ENCODE measurements around the gene ZBTB17. TPM values are rescaled to one million over a fixed set of nuclear protein-coding genes. Genes with fewer than 3 reads are reported as not detected.

Gene ZBTB17
- total RNA-seq, 1 donor from 2014 or later: 86.9 TPM

DNA sequence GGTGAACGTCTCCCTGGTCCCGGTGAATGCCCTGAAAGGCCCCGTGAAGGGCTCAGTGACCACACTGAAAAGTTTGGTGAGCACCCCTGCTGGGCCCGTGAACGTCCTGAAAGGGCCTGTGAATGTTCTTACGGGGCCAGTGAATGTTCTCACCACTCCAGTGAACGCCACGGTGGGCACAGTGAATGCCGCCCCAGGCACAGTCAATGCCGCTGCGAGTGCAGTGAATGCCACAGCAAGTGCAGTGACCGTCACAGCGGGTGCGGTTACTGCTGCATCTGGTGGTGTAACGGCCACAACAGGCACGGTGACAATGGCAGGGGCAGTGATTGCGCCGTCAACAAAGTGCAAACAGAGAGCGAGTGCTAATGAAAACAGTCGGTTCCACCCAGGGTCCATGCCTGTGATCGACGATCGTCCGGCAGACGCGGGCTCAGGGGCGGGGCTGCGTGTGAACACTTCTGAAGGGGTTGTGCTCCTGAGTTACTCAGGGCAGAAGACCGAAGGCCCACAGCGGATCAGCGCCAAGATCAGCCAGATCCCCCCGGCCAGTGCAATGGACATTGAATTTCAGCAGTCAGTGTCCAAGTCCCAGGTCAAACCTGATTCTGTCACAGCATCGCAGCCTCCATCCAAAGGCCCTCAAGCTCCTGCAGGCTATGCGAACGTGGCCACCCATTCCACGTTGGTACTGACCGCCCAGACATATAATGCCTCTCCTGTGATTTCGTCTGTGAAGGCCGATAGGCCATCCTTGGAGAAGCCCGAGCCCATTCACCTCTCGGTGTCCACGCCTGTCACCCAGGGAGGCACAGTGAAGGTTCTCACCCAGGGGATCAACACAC lies 41.5 kb downstream of the ZBTB17 start:
- no peak for DNase-seq
- Mint-ChIP-seq H3K27ac (ENCODE audit: unreplicated experiment) (no peak overlapping the region), H3K4me1 (ENCODE audit: low read depth, unreplicated experiment) (peaks cover 2% of the 10 kb centered on the region), H3K36me3 (ENCODE audit: unreplicated experiment) (peaks cover 10% of the 10 kb centered on the region), H3K4me3 (ENCODE audit: unreplicated experiment) (no peak overlapping the region), H3K9me3 (ENCODE audit: unreplicated experiment) (peaks cover 18% of the 10 kb centered on the region), H3K27me3 (ENCODE audit: unreplicated experiment) (peaks cover 6% of the 10 kb centered on the region)
- TF ChIP-seq, protein P1, sequence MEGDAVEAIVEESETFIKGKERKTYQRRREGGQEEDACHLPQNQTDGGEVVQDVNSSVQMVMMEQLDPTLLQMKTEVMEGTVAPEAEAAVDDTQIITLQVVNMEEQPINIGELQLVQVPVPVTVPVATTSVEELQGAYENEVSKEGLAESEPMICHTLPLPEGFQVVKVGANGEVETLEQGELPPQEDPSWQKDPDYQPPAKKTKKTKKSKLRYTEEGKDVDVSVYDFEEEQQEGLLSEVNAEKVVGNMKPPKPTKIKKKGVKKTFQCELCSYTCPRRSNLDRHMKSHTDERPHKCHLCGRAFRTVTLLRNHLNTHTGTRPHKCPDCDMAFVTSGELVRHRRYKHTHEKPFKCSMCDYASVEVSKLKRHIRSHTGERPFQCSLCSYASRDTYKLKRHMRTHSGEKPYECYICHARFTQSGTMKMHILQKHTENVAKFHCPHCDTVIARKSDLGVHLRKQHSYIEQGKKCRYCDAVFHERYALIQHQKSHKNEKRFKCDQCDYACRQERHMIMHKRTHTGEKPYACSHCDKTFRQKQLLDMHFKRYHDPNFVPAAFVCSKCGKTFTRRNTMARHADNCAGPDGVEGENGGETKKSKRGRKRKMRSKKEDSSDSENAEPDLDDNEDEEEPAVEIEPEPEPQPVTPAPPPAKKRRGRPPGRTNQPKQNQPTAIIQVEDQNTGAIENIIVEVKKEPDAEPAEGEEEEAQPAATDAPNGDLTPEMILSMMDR (IDR thresholded peaks at IDR 0.05; ENCODE audit: partially characterized antibody, unreplicated experiment): no peak

DNA sequence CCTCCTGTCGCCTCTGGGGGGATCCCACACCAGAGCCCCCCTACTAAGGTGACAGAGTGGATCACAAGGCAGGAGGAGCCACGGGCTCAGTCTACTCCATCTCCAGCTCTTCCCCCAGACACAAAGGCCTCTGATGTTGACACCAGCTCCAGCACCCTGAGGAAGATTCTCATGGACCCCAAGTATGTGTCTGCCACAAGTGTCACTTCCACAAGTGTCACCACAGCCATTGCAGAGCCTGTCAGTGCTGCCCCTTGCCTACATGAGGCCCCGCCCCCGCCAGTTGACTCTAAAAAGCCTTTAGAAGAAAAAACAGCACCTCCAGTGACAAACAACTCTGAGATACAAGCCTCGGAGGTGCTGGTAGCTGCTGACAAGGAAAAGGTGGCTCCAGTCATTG lies 42.2 kb downstream of the ZBTB17 start:
- Mint-ChIP-seq H3K36me3 (ENCODE audit: unreplicated experiment) (peaks cover 13% of the 10 kb centered on the region), H3K9me3 (ENCODE audit: unreplicated experiment) (peaks cover 18% of the 10 kb centered on the region), H3K27me3 (ENCODE audit: unreplicated experiment) (peaks cover 6% of the 10 kb centered on the region), H3K4me1 (ENCODE audit: low read depth, unreplicated experiment) (peaks cover 2% of the 10 kb centered on the region), H3K27ac (ENCODE audit: unreplicated experiment) (no peak overlapping the region), H3K4me3 (ENCODE audit: unreplicated experiment) (no peak overlapping the region)
- DNase-seq: no peak
- TF ChIP-seq, protein P1 (IDR thresholded peaks at IDR 0.05; ENCODE audit: partially characterized antibody, unreplicated experiment): no peak

DNA sequence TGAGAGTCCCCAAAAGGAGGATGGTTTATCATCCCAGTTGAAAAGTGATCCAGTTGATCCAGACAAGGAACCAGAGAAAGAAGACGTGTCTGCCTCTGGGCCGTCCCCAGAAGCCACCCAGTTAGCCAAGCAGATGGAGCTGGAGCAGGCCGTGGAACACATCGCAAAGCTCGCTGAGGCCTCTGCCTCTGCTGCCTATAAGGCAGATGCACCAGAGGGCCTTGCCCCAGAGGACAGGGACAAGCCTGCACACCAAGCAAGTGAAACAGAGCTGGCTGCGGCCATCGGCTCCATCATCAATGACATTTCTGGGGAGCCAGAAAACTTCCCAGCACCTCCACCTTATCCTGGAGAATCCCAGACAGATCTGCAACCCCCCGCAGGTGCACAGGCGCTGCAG lies 43.3 kb downstream of the ZBTB17 start:
- Mint-ChIP-seq H3K4me3 (ENCODE audit: unreplicated experiment) (no peak overlapping the region), H3K27me3 (ENCODE audit: unreplicated experiment) (peaks cover 6% of the 10 kb centered on the region), H3K9me3 (ENCODE audit: unreplicated experiment) (peaks cover 16% of the 10 kb centered on the region), H3K36me3 (ENCODE audit: unreplicated experiment) (peaks cover 21% of the 10 kb centered on the region), H3K4me1 (ENCODE audit: low read depth, unreplicated experiment) (peaks cover 2% of the 10 kb centered on the region), H3K27ac (ENCODE audit: unreplicated experiment) (no peak overlapping the region)
- DNase-seq: no peak
- TF ChIP-seq, protein P1 (IDR thresholded peaks at IDR 0.05; ENCODE audit: partially characterized antibody, unreplicated experiment): no peak

DNA sequence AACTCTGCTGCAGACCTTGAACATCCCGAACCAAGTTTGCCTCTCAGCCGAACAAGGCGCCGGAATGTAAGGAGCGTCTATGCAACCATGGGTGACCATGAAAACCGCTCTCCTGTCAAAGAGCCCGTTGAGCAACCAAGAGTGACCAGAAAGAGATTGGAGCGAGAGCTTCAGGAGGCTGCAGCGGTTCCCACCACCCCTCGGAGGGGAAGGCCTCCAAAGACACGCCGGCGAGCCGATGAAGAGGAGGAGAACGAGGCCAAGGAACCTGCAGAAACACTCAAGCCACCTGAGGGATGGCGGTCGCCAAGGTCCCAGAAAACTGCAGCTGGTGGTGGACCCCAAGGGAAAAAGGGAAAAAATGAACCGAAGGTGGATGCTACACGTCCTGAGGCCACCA lies 44.0 kb downstream of the ZBTB17 start:
- H3K4me1 Mint-ChIP-seq (ENCODE audit: low read depth, unreplicated experiment): no peaks in the 10 kb centered on the region
- H3K36me3 Mint-ChIP-seq (ENCODE audit: unreplicated experiment): peaks cover 21% of the 10 kb centered on the region
- H3K9me3 Mint-ChIP-seq (ENCODE audit: unreplicated experiment): peaks cover 13% of the 10 kb centered on the region

DNA sequence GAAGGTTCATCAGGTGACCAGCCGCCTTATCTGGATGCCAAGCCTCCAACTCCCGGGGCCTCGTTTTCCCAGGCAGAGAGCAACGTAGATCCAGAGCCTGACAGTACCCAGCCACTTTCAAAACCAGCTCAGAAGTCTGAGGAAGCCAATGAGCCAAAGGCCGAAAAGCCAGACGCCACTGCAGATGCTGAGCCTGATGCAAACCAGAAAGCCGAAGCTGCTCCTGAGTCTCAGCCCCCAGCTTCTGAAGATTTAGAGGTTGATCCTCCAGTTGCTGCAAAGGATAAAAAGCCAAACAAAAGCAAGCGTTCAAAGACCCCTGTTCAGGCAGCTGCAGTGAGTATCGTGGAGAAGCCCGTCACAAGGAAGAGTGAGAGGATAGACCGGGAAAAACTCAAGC lies 44.5 kb downstream of the ZBTB17 start:
- Mint-ChIP-seq H3K4me1 (ENCODE audit: low read depth, unreplicated experiment) (no peaks in the 10 kb centered on the region), H3K27me3 (ENCODE audit: unreplicated experiment) (peaks cover 2% of the 10 kb centered on the region), H3K9me3 (ENCODE audit: unreplicated experiment) (peaks cover 12% of the 10 kb centered on the region), H3K27ac (ENCODE audit: unreplicated experiment) (no peak overlapping the region), H3K4me3 (ENCODE audit: unreplicated experiment) (no peak overlapping the region), H3K36me3 (ENCODE audit: unreplicated experiment) (peaks cover 21% of the 10 kb centered on the region)
- TF ChIP-seq, protein P1 (IDR thresholded peaks at IDR 0.05; ENCODE audit: partially characterized antibody, unreplicated experiment): no peak
- DNase-seq: no peak

More for the DNA sequence above, 44.0 kb downstream of the ZBTB17 start:
- no peak for DNase-seq
- Mint-ChIP-seq H3K27ac (ENCODE audit: unreplicated experiment) (no peak overlapping the region), H3K27me3 (ENCODE audit: unreplicated experiment) (peaks cover 2% of the 10 kb centered on the region), H3K4me3 (ENCODE audit: unreplicated experiment) (no peak overlapping the region)
- TF ChIP-seq, protein P1 (IDR thresholded peaks at IDR 0.05; ENCODE audit: partially characterized antibody, unreplicated experiment): no peak
